T-cell (primary cell): ENCODE data around the gene TIAL1. TPM values are rescaled to one million over a fixed set of nuclear protein-coding genes. Genes with fewer than 3 reads are reported as not detected.
A peak's percentile ranks its signal among the peaks of the same experiment; 100 is the strongest.

Experiments used
- ATAC-seq, 4 experiments: fragments of 200-7000 bp in 3 of 4; fragments of 150-1000 bp in 1 of 4; cut with Tn5 transposase; replicated peaks in 1 of 4; 1 replicate in 3 of 4; 2 replicates in 1 of 4; pipeline ENCODE4 v1.10.0; 2021; ENCODE audit warnings: moderate library complexity in 3 of 4, mild to moderate bottlenecking in 2 of 4, moderate number of reproducible peaks in 1 of 4
- CTCF ChIA-PET, 2 donors: fragments of 300-600 bp; sonication (Branson Sonifier 250); formaldehyde crosslinking; loops; one replicate each; lab custom pipeline; 2022; ENCODE audit warnings: antibody characterized with exemption in 2 of 2; lab: Charles Lee
- POLR2A ChIA-PET, 2 donors: fragments of 300-600 bp; sonication (Branson Sonifier 250); formaldehyde crosslinking; loops; one replicate each; lab custom pipeline; 2022; ENCODE audit warnings: antibody characterized with exemption in 2 of 2; lab: Charles Lee
- DNase-seq, 35 experiments: peaks; one replicate each; pipeline versions ENCODE4 v3.0.0 to v3.0.0-alpha.2; 2013 to 2023
- H3K27ac ChIP-seq: one replicate; pipeline ENCODE4 v1.5.1; 2013; ENCODE audit warnings: low read length
- H3K27me3 ChIP-seq, 2 experiments: replicated peaks in 1 of 2; 1 replicate in 1 of 2; 2 replicates in 1 of 2; pipeline versions ENCODE4 v1.6.1 to v1.7.0; 2013; ENCODE audit warnings: low read length in 1 of 2, mixed read lengths in 1 of 2; ENCODE audit not compliant: control insufficient read depth in 2 of 2, insufficient read depth in 2 of 2; ENCODE audit errors: extremely low read depth in 1 of 2
- H3K36me3 ChIP-seq, 2 donors: 1 replicate in 1 of 2; 2 replicates in 1 of 2; pipeline versions ENCODE4 v1.6.1 to v1.7.0; 2013; ENCODE audit warnings: low read length in 1 of 2; ENCODE audit not compliant: control insufficient read depth in 2 of 2, insufficient read depth in 1 of 2; ENCODE audit errors: extremely low read depth in 1 of 2
- H3K4me1 ChIP-seq, 2 experiments: 1 replicate in 1 of 2; 2 replicates in 1 of 2; pipeline versions ENCODE4 v1.6.1 to v1.7.0; 2013; ENCODE audit warnings: low read length in 2 of 2, mixed read lengths in 1 of 2; ENCODE audit not compliant: insufficient read depth in 2 of 2, control insufficient read depth in 1 of 2; ENCODE audit errors: extremely low read depth in 1 of 2
- H3K4me3 ChIP-seq, 2 donors: 1 replicate in 1 of 2; 2 replicates in 1 of 2; pipeline versions ENCODE4 v1.5.1 to v1.7.0; 2013; ENCODE audit warnings: mild to moderate bottlenecking in 2 of 2, low read length in 1 of 2, moderate library complexity in 1 of 2; ENCODE audit not compliant: control insufficient read depth in 1 of 2; ENCODE audit errors: extremely low read depth in 1 of 2
- H3K9me3 ChIP-seq: 2 replicates; pipeline ENCODE4 v1.7.0; 2013
- H3K27ac Mint-ChIP-seq, 2 donors: one replicate each; pipeline ENCODE4 v1.8.0; 2020 to 2021; ENCODE audit warnings: mild to moderate bottlenecking in 2 of 2, mixed read lengths in 2 of 2
- H3K27me3 Mint-ChIP-seq, 2 donors: one replicate each; pipeline ENCODE4 v1.8.0; 2021 to 2022; ENCODE audit warnings: mixed read lengths in 2 of 2
- H3K36me3 Mint-ChIP-seq: one replicate; pipeline ENCODE4 v1.8.0; 2021; ENCODE audit warnings: mixed read lengths
- H3K4me1 Mint-ChIP-seq, 3 donors: one replicate each; pipeline ENCODE4 v1.8.0; 2020 to 2022; ENCODE audit warnings: mixed read lengths in 3 of 3, mild to moderate bottlenecking in 1 of 3
- H3K4me3 Mint-ChIP-seq, 3 donors: one replicate each; pipeline ENCODE4 v1.8.0; 2020 to 2022; ENCODE audit warnings: mild to moderate bottlenecking in 3 of 3, mixed read lengths in 3 of 3, moderate library complexity in 3 of 3
- H3K9me3 Mint-ChIP-seq, 3 donors: one replicate each; pipeline ENCODE4 v1.8.0; 2020 to 2022; ENCODE audit warnings: mixed read lengths in 3 of 3
- WGBS: methylation state at CpG from one replicate; pipeline ENCODE4 v1.1.5; 2013; ENCODE audit warnings: missing lambda C conversion rate; ENCODE audit not compliant: insufficient coverage; 5-methylcytosine and 5-hydroxymethylcytosine counted together
- total RNA-seq, 35 experiments: library from RNA in 6 of 35; stranded (reverse) in 6 of 35; fragments of 120-200 nt in 1 of 35; gene quantifications; one replicate each; pipeline versions ENCODE4 v1.2.1 to v1.2.4 and lab custom pipeline; 2013 to 2026

TIAL1 gene
- total RNA-seq, 5 donors from 2014 or later (not counting 1 experiment from before 2014, with no cell fraction given) = 147 to 197 (median 156) TPM

DNA sequence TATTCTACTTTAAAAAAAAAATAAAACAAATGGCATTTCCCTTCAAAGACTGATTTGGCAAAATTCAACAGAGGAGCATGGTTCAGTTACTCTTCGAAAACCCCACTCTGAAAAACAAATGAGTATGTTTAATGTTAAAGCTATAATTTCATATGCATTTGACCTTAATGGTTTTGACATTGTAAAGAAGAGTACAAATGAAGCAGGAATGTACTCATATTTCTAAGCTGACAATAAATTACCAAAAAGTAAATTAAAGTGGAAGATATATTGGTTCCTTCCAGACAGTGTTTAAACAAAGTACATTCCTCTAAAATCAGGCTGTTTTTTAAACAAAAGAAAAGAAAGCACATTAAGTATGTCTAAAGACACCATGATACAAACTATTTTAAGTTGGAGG lies 70.6 kb downstream of the TIAL1 start:
- peaks cover 47% of the 10 kb centered on the region for H3K36me3 Mint-ChIP-seq
- ChIA-PET CTCF (interaction anchor here (1.0 to 1.2 kb wide), 2 partner anchors 15 to 17 kb away, joined by 3 read pairs; no protein-coding TSS in a partner anchor), POLR2A (interaction anchor here (0.6 kb wide), 4 partner anchors 38 to 150 kb away, joined by 3 to 4 read pairs (median 3); no protein-coding TSS in a partner anchor)
- no CpG with 5 or more reads among the region's 1 CpG for WGBS
- Histone ChIP-seq H3K4me3 (no peak overlapping the region), H3K9me3 (no peaks in the 10 kb centered on the region), H3K36me3 (peaks cover 11 to 54% of the 10 kb centered on the region in 2 donors), H3K27me3 (no peaks in the 10 kb centered on the region), H3K27ac (no peak overlapping the region), H3K4me1 (peaks cover 10 to 38% of the 10 kb centered on the region in 2 experiments)
- no peaks in the 10 kb centered on the region for H3K9me3 Mint-ChIP-seq
- peak overlapping the region; percentile 63 to 76 for H3K27ac Mint-ChIP-seq
- H3K27me3 Mint-ChIP-seq = no peaks in the 10 kb centered on the region
- DNase-seq (no peak), ATAC-seq (no peak)
- H3K4me1 Mint-ChIP-seq = peaks cover 52 to 59% (median 55%) of the 10 kb centered on the region in 3 donors
- H3K4me3 Mint-ChIP-seq = no peak overlapping the region

- H3K27ac Mint-ChIP-seq = peak overlapping the region in 1 of 2 donors; percentile 55
Measured at GRCh38 chr10:119525116-119525515, 71.6 kb downstream of the TIAL1 start.

GRCh38 chr10:119524720-119525070 lies 72.1 kb downstream of the TIAL1 start:
- no peak overlapping the region for H3K27ac ChIP-seq
- CTCF ChIA-PET = interaction anchor here in 1 of 2 donors (0.8 kb wide), 1 partner anchor 13 kb away, joined by 3 read pairs; no protein-coding TSS in a partner anchor
- no peak overlapping the region for H3K4me3 ChIP-seq
- Mint-ChIP-seq H3K9me3 (no peaks in the 10 kb centered on the region), H3K4me1 (peaks cover 54 to 58% (median 55%) of the 10 kb centered on the region in 3 donors), H3K4me3 (no peak overlapping the region), H3K36me3 (peaks cover 47% of the 10 kb centered on the region), H3K27ac (peak overlapping the region in 1 of 2 donors; percentile 28), H3K27me3 (no peaks in the 10 kb centered on the region)
- peaks cover 11 to 58% of the 10 kb centered on the region in 2 donors for H3K36me3 ChIP-seq
- H3K27me3 ChIP-seq = no peaks in the 10 kb centered on the region
- H3K9me3 ChIP-seq = no peaks in the 10 kb centered on the region
- no peak for ATAC-seq
- POLR2A ChIA-PET = interaction anchor here (0.5 to 1.2 kb wide), 4 partner anchors 8 to 232 kb away, joined by 3 to 4 read pairs (median 3); no protein-coding TSS in a partner anchor
- peaks cover 14 to 40% of the 10 kb centered on the region in 2 experiments for H3K4me1 ChIP-seq
- DNase-seq = no peak
- WGBS = no CpG with 5 or more reads among the region's 13 CpGs

More at GRCh38 chr10:119525116-119525515, 71.6 kb downstream of the TIAL1 start:
- Histone ChIP-seq H3K36me3 (peaks cover 11 to 58% of the 10 kb centered on the region in 2 donors), H3K27me3 (no peaks in the 10 kb centered on the region), H3K4me3 (no peak overlapping the region), H3K4me1 (peaks cover 11 to 36% of the 10 kb centered on the region in 2 experiments), H3K9me3 (no peaks in the 10 kb centered on the region), H3K27ac (no peak overlapping the region)
- H3K9me3 Mint-ChIP-seq = no peaks in the 10 kb centered on the region
- H3K4me3 Mint-ChIP-seq = no peak overlapping the region
- no peaks in the 10 kb centered on the region for H3K27me3 Mint-ChIP-seq
- ChIA-PET POLR2A (interaction anchor here (0.6 to 1.2 kb wide), 2 partner anchors 16 to 207 kb away, joined by 3 read pairs; no protein-coding TSS in a partner anchor), CTCF (interaction anchor here in 1 of 2 donors (1.2 kb wide), 1 partner anchor 16 kb away, joined by 3 read pairs; no protein-coding TSS in a partner anchor)
- peaks cover 44% of the 10 kb centered on the region for H3K36me3 Mint-ChIP-seq
- ATAC-seq (no peak), DNase-seq (no peak)
- peaks cover 52 to 55% (median 53%) of the 10 kb centered on the region in 3 donors for H3K4me1 Mint-ChIP-seq
- whole genome bisulfite sequencing = 97% methylated on average over 5 of the region's 5 CpGs

GRCh38 chr10:119523895-119524719 lies 72.7 kb downstream of the TIAL1 start:
- DNase-seq (no peak), ATAC-seq (peak in 1 of 4 experiments; percentile 24)
- H3K36me3 Mint-ChIP-seq = peaks cover 45% of the 10 kb centered on the region
- Histone ChIP-seq H3K27ac (no peak overlapping the region), H3K4me3 (no peak overlapping the region), H3K9me3 (no peaks in the 10 kb centered on the region), H3K4me1 (peaks cover 15 to 45% of the 10 kb centered on the region in 2 experiments), H3K27me3 (no peaks in the 10 kb centered on the region), H3K36me3 (peaks cover 11 to 58% of the 10 kb centered on the region in 2 donors)
- no peaks in the 10 kb centered on the region for H3K27me3 Mint-ChIP-seq
- H3K9me3 Mint-ChIP-seq = no peaks in the 10 kb centered on the region
- no peak overlapping the region for H3K4me3 Mint-ChIP-seq
- ChIA-PET CTCF (interaction anchor here in 1 of 2 donors (0.8 kb wide), 1 partner anchor 13 kb away, joined by 3 read pairs; no protein-coding TSS in a partner anchor), POLR2A (interaction anchor here in 1 of 2 donors (0.5 to 0.6 kb wide), 2 partner anchors 9 to 232 kb away, joined by 3 to 4 read pairs; no protein-coding TSS in a partner anchor)
- 91% methylated on average over 12 of the region's 19 CpGs for WGBS
- peaks cover 54 to 56% (median 55%) of the 10 kb centered on the region in 3 donors for H3K4me1 Mint-ChIP-seq
- H3K27ac Mint-ChIP-seq = peak overlapping the region; percentile 72 to 80

Other genes starting within 250 kb of the TIAL1 start
- 100 to 1,000 TPM in 4 of 5 donors, 10 to 100 TPM in 1; 77.1 to 163 (median 155) TPM for gene RGS10, start 54.2 kb downstream of the TIAL1 start, total RNA-seq
- 10 to 100 TPM; 20.2 to 36.4 (median 23.7) TPM for gene BAG3, start 54.4 kb upstream of the TIAL1 start, total RNA-seq
- 10 to 100 TPM in 2 of 5 donors, 1 to 10 TPM in 3; 7.3 to 13.7 (median 9.8) TPM for gene INPP5F, start 129.1 kb upstream of the TIAL1 start, total RNA-seq